Left lung (tissue), 10 donors: ENCODE measurements around the gene ASCL5. TPM values are rescaled to one million over a fixed set of nuclear protein-coding genes. Genes with fewer than 3 reads are reported as not detected.

Experiments used
- ATAC-seq: fragments of 200-7000 bp; cut with Tn5 transposase; one replicate; pipeline ENCODE4 v1.9.1; 2020; ENCODE audit warnings: moderate library complexity
- DNase-seq, 4 donors: peaks; one replicate each; pipeline ENCODE4 v3.0.0-alpha.2; 2013 to 2020
- H3K27ac ChIP-seq, 2 donors: fragments of 200-600 bp; sonication (generic) in 1 of 2; one replicate each; pipeline versions ENCODE4 v1.5.0 to v1.8.0; 2020 to 2021
- H3K27me3 ChIP-seq, 2 donors: fragments of 200-600 bp; sonication (generic) in 1 of 2; one replicate each; pipeline versions ENCODE4 v1.5.0 to v1.8.0; 2020 to 2021
- H3K36me3 ChIP-seq, 2 donors: fragments of 200-600 bp; sonication (generic) in 1 of 2; one replicate each; pipeline versions ENCODE4 v1.5.0 to v1.8.0; 2020 to 2021
- H3K4me1 ChIP-seq, 2 donors: fragments of 200-600 bp; one replicate each; pipeline ENCODE4 v1.8.0; 2021
- H3K4me3 ChIP-seq, 2 donors: fragments of 200-600 bp; sonication (generic) in 1 of 2; one replicate each; pipeline versions ENCODE4 v1.5.0 to v1.8.0; 2020 to 2021; ENCODE audit warnings: mild to moderate bottlenecking in 1 of 2
- H3K9me3 ChIP-seq, 2 donors: fragments of 200-600 bp; sonication (generic) in 1 of 2; one replicate each; pipeline versions ENCODE4 v1.5.0 to v1.8.0; 2020 to 2021
- CTCF ChIP-seq, 2 donors: fragments of 200-600 bp; sonication (generic) in 1 of 2; IDR thresholded peaks; one replicate each; pipeline versions ENCODE4 v1.5.0 to v1.8.0; 2021; ENCODE audit warnings: antibody characterized with exemption in 2 of 2
- intact Hi-C, 2 donors: fragments of 100-400 bp; cut with DNase I; formaldehyde crosslinking; loops; one replicate each; pipeline versions ENCODE4 v1.11.2 to v1.14.2; 2022
- polyA plus RNA-seq, 6 donors: library from polyadenylated mRNA; unstranded; fragments of 120-200 nt; gene quantifications; one replicate each; pipeline ENCODE4 v1.2.1, GENCODE V29; 2013; ENCODE audit not compliant: insufficient read length in 6 of 6
- total RNA-seq, 2 donors: library from RNA; stranded (reverse); fragmentation: NEBNext Ultra II Directional; extraction: Animal tissue kit (Norgen Biotek cat#: 25700); gene quantifications; one replicate each; pipeline ENCODE4 v1.2.1, GENCODE V29; 2021
- donor health status: DM: no; HTN: yes; CAD: no.
- donor health status: DM: no; HTN: no; CAD: no.

Gene ASCL5
- total and polyA plus RNA-seq, 8 donors = 0.21 to 1.0 (median 0.58) TPM

DNA sequence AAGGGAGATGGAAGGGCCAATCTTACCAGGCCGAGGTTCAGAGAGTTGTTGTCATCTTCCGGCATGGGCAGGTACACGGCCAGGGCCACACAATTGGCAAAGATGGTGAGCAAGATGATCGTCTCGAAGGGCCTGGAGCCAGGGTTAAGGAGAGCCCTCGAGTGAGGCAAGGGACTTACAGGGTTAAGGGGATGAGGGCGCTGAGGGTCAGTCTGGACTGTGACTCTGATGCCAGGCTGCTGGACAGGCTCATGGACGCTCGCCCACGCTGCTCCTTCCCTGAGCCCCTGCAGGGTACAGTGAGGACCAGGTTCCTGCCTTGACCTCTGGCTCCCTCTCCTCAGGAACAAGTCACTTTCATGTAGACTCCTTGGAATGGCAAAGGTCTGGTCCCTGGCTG lies 16.8 kb downstream of the ASCL5 start:
- intact Hi-C loops = no loop called here
- H3K4me3 ChIP-seq = no peak overlapping the region
- H3K27me3 ChIP-seq = peaks cover 5 to 26% of the 10 kb centered on the region in 2 donors

DNA sequence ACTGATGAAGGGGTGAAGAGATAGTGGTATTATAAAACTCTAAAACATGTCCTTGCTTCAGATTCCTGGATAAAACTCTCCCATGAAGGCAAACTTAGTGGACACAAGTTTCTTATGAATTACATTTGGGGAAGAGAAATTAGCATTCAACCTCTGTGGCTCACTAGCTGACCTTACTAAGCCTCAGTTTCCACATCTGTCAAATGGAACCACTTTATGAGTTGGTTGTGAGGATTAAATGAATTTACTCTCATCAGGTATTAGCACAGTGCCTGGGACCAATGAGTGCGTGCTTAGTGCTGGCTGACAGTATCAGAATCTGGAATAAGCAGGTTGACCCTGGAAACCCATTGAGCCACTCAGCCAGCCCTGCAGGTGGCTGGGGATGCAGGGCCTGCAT lies 17.3 kb downstream of the ASCL5 start:
- Histone ChIP-seq H3K27ac (no peak overlapping the region), H3K27me3 (peaks cover under 1 to 21% of the 10 kb centered on the region in 2 donors), H3K36me3 (no peaks in the 10 kb centered on the region), H3K9me3 (no peaks in the 10 kb centered on the region), H3K4me3 (no peak overlapping the region), H3K4me1 (peaks cover 0 to 8% of the 10 kb centered on the region in 2 donors)
- ATAC-seq = no peak
- TF ChIP-seq CTCF (IDR thresholded peaks at IDR 0.05) = no peak
- no peak for DNase-seq
- intact Hi-C loops = no loop called here

More for the DNA sequence above, 16.8 kb downstream of the ASCL5 start:
- H3K4me1 ChIP-seq = peaks cover 0 to 13% of the 10 kb centered on the region in 2 donors
- ATAC-seq (no peak), DNase-seq (no peak)
- H3K27ac ChIP-seq = no peak overlapping the region
- H3K36me3 ChIP-seq = no peaks in the 10 kb centered on the region
- no peaks in the 10 kb centered on the region for H3K9me3 ChIP-seq
- TF ChIP-seq CTCF (IDR thresholded peaks at IDR 0.05) = no peak

GRCh38 chr1:201108614-201109013 lies 18.4 kb downstream of the ASCL5 start:
- Histone ChIP-seq H3K4me1 (no peaks in the 10 kb centered on the region), H3K27ac (no peak overlapping the region)
- ATAC-seq = no peak

GRCh38 chr1:201105688-201106087 lies 21.3 kb downstream of the ASCL5 start:
- ATAC-seq (no peak), DNase-seq (no peak)
- Histone ChIP-seq H3K27me3 (no peaks in the 10 kb centered on the region), H3K27ac (no peak overlapping the region), H3K9me3 (no peaks in the 10 kb centered on the region), H3K4me3 (no peak overlapping the region), H3K4me1 (no peaks in the 10 kb centered on the region), H3K36me3 (no peaks in the 10 kb centered on the region)
- no peak for TF ChIP-seq CTCF (IDR thresholded peaks at IDR 0.05)
- intact Hi-C loops = no loop called here

More at GRCh38 chr1:201108614-201109013, 18.4 kb downstream of the ASCL5 start:
- peaks cover 0 to 10% of the 10 kb centered on the region in 2 donors for H3K27me3 ChIP-seq
- no peaks in the 10 kb centered on the region for H3K9me3 ChIP-seq
- no peaks in the 10 kb centered on the region for H3K36me3 ChIP-seq
- intact Hi-C loops = no loop called here
- TF ChIP-seq CTCF (IDR thresholded peaks at IDR 0.05) = no peak
- H3K4me3 ChIP-seq = no peak overlapping the region
- no peak for DNase-seq

DNA sequence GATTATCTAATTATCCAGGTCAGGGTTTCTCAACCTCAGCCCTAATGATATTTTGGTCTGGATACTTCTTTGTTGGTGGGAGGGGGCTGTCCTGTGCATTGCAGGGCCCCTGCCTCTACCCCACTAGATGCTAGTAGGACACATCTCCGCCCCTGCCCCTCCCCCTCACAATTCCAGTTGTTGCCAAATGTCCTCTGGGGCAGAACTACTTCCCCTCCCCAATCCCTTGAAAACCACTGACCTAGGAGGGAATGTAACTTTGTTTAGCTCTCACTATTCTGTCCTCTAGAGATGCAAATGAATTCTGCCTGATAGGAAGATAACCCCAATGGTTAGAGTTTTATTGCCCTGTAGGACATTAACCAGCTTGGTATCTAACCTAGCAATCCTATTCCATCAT lies 22.8 kb downstream of the ASCL5 start:
- Histone ChIP-seq H3K4me1 (no peaks in the 10 kb centered on the region), H3K4me3 (no peak overlapping the region), H3K9me3 (no peaks in the 10 kb centered on the region), H3K27me3 (no peaks in the 10 kb centered on the region), H3K27ac (no peak overlapping the region), H3K36me3 (no peaks in the 10 kb centered on the region)
- intact Hi-C loops = no loop called here
- ATAC-seq (no peak), DNase-seq (no peak)
- TF ChIP-seq CTCF (IDR thresholded peaks at IDR 0.05) = no peak
